Activated CD8-positive, alpha-beta memory T cell treated with anti-CD3 and anti-CD28 coated beads for 1 hour (primary cell): ENCODE results near the gene SNRNP48.

ENCODE experiments used
- DNase-seq, 2 donors: peaks; one replicate each; pipeline ENCODE4 v3.0.0-alpha.2; 2020; ENCODE audit warnings: low read depth in 1 of 2; ENCODE audit errors: extremely low read depth in 1 of 2

The SNRNP48 gene

DNA sequence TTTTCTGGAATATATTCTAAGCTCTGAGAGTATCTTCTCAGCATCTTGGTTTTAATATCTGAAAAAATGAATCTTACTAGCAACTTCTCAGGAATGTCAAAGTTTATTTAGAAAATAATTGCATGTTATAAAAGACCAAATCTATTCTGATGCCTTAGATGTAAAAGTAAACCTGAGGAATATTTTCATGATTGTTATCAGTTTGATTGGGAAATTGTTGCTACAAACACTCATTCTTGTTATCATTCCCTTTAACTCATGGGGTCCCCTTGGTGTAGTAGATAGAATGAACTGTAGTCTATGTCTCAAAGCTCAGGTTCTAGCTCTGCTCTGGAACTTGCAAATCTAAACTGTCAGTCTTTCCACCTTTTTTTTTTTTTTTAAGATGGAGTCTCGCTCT lies 50.0 kb downstream of the SNRNP48 start:
- DNase-seq = no peak

GRCh38 chr6:7640607-7641577 lies 50.9 kb downstream of the SNRNP48 start:
- no peak for DNase-seq

DNA sequence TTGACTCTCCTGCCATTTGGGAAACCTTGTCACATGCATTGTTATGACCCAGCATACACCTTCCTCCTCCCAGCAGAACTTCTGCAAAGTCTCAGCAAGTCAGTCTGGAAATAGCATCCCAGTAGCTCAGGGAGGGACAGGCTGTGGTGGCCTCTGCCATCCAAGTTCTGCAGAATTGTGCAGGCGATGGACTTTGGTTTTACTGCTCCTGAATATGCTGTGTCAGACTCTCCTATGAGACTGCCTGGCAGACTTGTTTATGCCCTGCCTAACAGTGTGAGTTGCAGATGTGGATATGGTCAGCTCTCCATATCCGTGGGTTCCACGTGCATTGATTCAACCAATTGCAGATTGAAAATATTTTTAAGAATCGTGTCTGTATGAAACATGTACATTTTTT lies 52.8 kb downstream of the SNRNP48 start:
- DNase-seq = no peak

- DNase-seq = no peak
Measured at GRCh38 chr6:7644417-7644816, 54.4 kb downstream of the SNRNP48 start.

DNA sequence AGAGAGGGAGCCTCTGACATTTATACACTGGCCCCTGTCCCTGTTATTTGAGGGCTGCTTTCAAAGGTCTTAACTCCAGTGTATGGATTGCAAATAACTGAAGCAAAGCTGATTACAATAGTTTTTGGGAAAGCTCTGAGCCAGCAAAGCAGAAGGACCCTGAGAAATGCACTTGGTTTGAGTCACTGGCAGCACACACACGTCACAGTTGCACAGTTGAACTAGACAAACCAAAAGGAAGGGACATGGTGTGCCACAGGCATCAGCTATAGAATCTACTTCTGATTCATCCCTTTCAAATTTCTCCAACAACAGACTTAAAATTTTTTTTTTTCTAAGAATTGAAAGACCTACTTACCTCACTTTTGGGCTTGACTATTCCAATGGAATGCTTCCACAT lies 56.4 kb downstream of the SNRNP48 start:
- no peak for DNase-seq

DNA sequence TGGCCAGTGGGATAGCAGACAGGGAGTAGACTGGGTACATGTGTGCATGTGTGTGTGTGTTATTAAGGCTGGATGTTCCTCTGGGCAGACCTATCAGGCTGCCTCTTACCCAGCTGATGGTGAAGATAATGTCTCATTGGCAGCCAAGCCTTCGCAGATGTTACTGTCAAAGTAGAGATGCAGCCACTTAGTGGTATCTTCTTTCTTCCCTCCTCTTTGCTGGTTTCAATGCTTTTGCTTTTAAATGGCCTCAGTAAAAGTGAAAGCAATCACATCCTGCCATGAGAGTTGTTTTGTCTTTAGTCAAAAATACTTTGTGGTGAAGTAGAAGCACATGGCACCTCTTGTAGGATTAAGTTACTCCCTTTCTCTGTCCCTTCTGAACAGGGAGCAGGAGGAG lies 57.5 kb downstream of the SNRNP48 start:
- DNase-seq = no peak

- DNase-seq = no peak
Measured at GRCh38 chr6:7649037-7649810, 59.2 kb downstream of the SNRNP48 start.

GRCh38 chr6:7650878-7651277 lies 60.9 kb downstream of the SNRNP48 start:
- DNase-seq = no peak

- no peak for DNase-seq
Measured at GRCh38 chr6:7652957-7653356, 63.0 kb downstream of the SNRNP48 start.

DNA sequence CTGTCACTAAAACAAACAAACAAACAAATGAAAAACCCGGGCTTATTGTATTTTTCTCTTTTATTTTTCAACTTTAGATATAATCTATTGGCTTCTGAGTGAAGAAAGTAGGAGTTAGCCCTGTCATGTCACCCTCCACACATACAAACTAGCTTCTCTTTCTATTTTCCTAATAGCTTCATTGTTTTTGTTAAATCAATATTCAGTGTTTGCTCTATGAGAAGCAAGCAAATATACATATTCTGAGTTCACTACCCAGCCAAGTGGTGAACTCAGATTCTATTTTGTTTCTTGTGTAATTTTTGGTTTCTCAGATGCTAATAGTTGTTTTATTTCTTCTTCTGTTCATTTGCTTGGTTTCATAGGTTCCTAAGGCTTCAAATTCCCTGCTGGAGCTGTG lies 66.4 kb downstream of the SNRNP48 start:
- DNase-seq = no peak

GRCh38 chr6:7658543-7658942 lies 68.5 kb downstream of the SNRNP48 start:
- DNase-seq = no peak

- DNase-seq = no peak
Measured at GRCh38 chr6:7661364-7661763, 71.4 kb downstream of the SNRNP48 start.
